Measurements from ENCODE around the gene WNT6. TPM values are rescaled to one million over a fixed set of nuclear protein-coding genes. Genes with fewer than 3 reads are reported as not detected.
A peak's percentile ranks its signal among the peaks of the same experiment; 100 is the strongest.

The WNT6 gene
- total RNA-seq, 1 donor from 2014 or later, result not detected

DNA sequence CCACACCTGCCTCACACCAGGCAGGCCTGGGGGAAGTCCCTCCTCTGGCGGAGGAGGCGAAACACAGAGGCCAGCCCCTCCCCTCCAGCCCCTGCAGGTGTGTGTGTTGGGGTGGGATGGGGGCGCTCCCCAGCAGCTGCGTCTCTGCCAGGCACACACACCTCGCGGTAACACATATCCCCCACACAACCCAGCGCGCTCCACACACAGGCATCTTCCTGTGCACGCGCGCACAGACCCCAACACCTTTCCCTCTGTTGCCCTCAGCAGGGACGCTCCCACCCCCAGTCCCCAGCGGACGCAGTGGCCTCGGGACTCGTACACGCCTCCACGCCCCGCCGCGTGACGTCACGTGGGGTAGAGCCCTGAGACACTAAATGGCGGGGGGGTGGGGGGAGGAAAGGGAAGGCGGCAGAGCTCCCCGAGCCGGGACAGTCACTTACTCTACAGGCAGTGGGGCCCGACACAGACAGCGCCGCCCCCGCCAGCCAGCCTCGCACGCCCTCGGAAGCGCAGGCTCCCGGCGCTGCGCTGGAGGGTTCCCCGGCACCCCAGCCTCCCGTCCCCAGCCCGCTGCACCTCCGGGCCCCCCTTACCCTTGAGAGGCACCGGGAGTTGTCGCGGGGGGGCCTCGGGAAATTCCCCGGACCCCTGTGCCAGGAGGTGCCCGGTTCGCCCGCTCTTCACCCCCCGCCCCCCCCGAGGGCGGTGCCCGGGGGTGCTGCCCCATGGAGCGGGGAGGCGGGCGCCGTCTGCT, 20.7 kb downstream of the WNT6 start, which contains the start of gene WNT10A:
TSS of gene WNT10A (plus strand) at position 751 of the 757 bp plus-strand sequence. CDS start 144 bp downstream, outside the sequence.
- Histone ChIP-seq H3K27me3 (peaks cover 74% of the 10 kb centered on the region), H3K4me3 (peak within 1 kb of the TSS; percentile 30), H3K4me1 (peaks cover 12% of the 10 kb centered on the region), H3K27ac (no peak within 1 kb of the TSS), H3K36me3 (no peaks in the 10 kb centered on the region), H3K9me3 (no peaks in the 10 kb centered on the region)
- peak; percentile 73 for DNase-seq
- intact Hi-C loops (cut with DNase I), result no loop called here
- TF ChIP-seq, protein P1, sequence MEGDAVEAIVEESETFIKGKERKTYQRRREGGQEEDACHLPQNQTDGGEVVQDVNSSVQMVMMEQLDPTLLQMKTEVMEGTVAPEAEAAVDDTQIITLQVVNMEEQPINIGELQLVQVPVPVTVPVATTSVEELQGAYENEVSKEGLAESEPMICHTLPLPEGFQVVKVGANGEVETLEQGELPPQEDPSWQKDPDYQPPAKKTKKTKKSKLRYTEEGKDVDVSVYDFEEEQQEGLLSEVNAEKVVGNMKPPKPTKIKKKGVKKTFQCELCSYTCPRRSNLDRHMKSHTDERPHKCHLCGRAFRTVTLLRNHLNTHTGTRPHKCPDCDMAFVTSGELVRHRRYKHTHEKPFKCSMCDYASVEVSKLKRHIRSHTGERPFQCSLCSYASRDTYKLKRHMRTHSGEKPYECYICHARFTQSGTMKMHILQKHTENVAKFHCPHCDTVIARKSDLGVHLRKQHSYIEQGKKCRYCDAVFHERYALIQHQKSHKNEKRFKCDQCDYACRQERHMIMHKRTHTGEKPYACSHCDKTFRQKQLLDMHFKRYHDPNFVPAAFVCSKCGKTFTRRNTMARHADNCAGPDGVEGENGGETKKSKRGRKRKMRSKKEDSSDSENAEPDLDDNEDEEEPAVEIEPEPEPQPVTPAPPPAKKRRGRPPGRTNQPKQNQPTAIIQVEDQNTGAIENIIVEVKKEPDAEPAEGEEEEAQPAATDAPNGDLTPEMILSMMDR (IDR thresholded peaks at IDR 0.05), result no peak
- ATAC-seq, result peak; percentile 11

DNA sequence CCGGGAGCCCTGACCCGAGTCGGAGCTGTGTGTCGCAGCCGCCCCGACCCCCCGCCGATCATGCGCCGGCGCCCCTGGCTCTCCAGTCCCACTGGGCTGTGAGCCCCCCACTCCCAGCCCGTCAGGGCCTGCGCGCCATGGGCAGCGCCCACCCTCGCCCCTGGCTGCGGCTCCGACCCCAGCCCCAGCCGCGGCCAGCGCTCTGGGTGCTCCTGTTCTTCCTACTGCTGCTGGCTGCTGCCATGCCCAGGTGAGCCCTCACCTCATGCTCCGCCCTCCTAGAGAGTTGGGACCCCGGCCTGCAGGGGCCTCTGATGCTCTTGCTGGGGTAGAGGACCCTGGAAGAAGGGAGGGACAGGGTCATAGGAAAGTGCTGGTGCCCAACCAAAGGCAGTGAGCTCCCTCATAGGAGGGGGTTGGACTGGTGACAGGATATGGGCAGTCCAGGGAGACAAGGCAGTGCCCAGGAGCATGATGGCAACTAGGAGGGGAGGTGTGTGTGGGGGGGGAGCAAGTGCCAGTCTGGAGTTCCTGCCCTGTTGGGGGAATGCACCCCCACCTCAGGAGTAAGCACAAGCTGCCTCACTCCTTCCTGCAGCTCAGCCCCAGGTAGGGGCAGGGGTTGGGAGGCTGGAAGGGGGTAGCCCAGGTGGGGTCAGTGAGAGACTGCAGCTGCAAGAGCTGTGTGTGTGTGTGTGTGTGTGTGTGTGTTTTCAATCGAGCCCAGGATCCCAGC, 21.4 kb downstream of the WNT6 start:
- TF ChIP-seq, protein P1 (IDR thresholded peaks at IDR 0.05), result no peak
- peak overlapping the region; percentile 30 for H3K4me3 ChIP-seq
- no peak overlapping the region for H3K27ac ChIP-seq
- no peaks in the 10 kb centered on the region for H3K9me3 ChIP-seq
- no peaks in the 10 kb centered on the region for H3K36me3 ChIP-seq
- H3K27me3 ChIP-seq, result peaks cover 66% of the 10 kb centered on the region
- peaks cover 12% of the 10 kb centered on the region for H3K4me1 ChIP-seq
- DNase-seq (no peak), ATAC-seq (no peak)
- intact Hi-C loops (cut with DNase I), result no loop called here

- intact Hi-C loops (cut with DNase I), result no loop called here
- Histone ChIP-seq H3K36me3 (no peaks in the 10 kb centered on the region), H3K27me3 (peaks cover 59% of the 10 kb centered on the region), H3K4me3 (no peak overlapping the region), H3K27ac (no peak overlapping the region), H3K4me1 (peaks cover 9% of the 10 kb centered on the region), H3K9me3 (no peaks in the 10 kb centered on the region)
- ATAC-seq (no peak), DNase-seq (no peak)
- TF ChIP-seq, protein P1 (IDR thresholded peaks at IDR 0.05), result no peak
Observed at GRCh38 chr2:218881744-218882460, 22.3 kb downstream of the WNT6 start.

GRCh38 chr2:218882461-218882816, 22.8 kb downstream of the WNT6 start:
- H3K9me3 ChIP-seq, result no peaks in the 10 kb centered on the region
- ATAC-seq (no peak), DNase-seq (no peak)
- H3K27me3 ChIP-seq, result peaks cover 54% of the 10 kb centered on the region
- intact Hi-C loops (cut with DNase I), result no loop called here
- TF ChIP-seq, protein P1 (IDR thresholded peaks at IDR 0.05), result no peak
- peaks cover 9% of the 10 kb centered on the region for H3K4me1 ChIP-seq
- H3K27ac ChIP-seq, result no peak overlapping the region
- no peak overlapping the region for H3K4me3 ChIP-seq
- no peaks in the 10 kb centered on the region for H3K36me3 ChIP-seq

DNA sequence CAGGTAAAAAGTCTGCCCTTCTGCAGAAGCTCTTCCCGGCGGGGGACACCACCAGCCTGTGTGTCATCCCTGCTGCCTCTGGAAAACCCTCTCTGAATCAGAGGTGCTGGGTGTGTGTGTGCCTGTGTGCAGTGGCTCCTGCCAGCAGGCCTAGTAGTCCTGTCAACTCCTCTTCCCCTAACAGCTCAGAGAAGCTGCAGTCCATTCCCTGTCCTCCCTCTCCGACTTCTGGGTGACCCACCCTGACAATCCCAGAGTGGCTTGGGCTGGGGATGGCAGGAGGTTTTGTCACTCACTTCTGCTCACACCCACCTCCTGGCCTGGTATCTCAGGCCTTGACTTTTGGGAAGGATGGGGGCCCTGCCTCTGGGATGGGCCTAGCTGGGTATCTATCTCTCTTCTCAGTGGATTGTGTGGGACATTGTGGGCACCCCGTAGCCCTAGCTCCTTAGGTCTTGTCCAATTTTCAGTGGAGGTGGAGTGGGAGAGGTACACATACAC, 23.3 kb downstream of the WNT6 start:
- Histone ChIP-seq H3K4me3 (no peak overlapping the region), H3K36me3 (no peaks in the 10 kb centered on the region), H3K9me3 (no peaks in the 10 kb centered on the region), H3K27me3 (peaks cover 49% of the 10 kb centered on the region), H3K4me1 (peaks cover 9% of the 10 kb centered on the region), H3K27ac (no peak overlapping the region)
- no peak for ATAC-seq
- peak; percentile 57 for DNase-seq
- intact Hi-C loops (cut with DNase I), result no loop called here
- TF ChIP-seq, protein P1 (IDR thresholded peaks at IDR 0.05), result no peak

All from upper lobe of right lung (tissue), 1 donor.